CD4-positive, alpha-beta T cell (primary cell): ENCODE measurements around the gene SPP2. TPM values are rescaled to one million over a fixed set of nuclear protein-coding genes. Genes with fewer than 3 reads are reported as not detected.

ENCODE experiments used
- ATAC-seq: fragments of 200-7000 bp; cut with Tn5 transposase; one replicate; pipeline ENCODE4 v1.10.0; 2022; ENCODE audit warnings: mild to moderate bottlenecking; ENCODE audit not compliant: poor library complexity
- CTCF ChIA-PET: fragments of 350-600 bp; sonication (Branson Sonifier 250); formaldehyde crosslinking; loops from one replicate; lab custom pipeline; 2021; ENCODE audit warnings: antibody characterized with exemption, inconsistent platforms; lab: Charles Lee
- POLR2A ChIA-PET: fragments of 350-600 bp; sonication (Branson Sonifier 250); formaldehyde crosslinking; loops from one replicate; lab custom pipeline; 2021; ENCODE audit warnings: antibody characterized with exemption, inconsistent platforms; lab: Charles Lee
- DNase-seq, 14 experiments: peaks; one replicate each; pipeline ENCODE4 v3.0.0-alpha.2; 2013 to 2020; ENCODE audit warnings: mixed read lengths in 2 of 14
- H3K27ac ChIP-seq, 2 donors: one replicate each; pipeline versions ENCODE4 v1.5.1 to v1.7.0; 2013; ENCODE audit warnings: low read length in 2 of 2, low read depth in 1 of 2, mild to moderate bottlenecking in 1 of 2
- H3K27me3 ChIP-seq, 2 experiments: 1 replicate in 1 of 2; 2 replicates in 1 of 2; pipeline versions ENCODE4 v1.6.1 to v1.7.0; 2013; ENCODE audit warnings: low read length in 2 of 2, control low read depth in 1 of 2, mild to moderate bottlenecking in 1 of 2, moderate library complexity in 1 of 2; ENCODE audit not compliant: insufficient read depth in 2 of 2, control insufficient read depth in 1 of 2
- H3K36me3 ChIP-seq: one replicate; pipeline ENCODE4 v1.6.1; 2013; ENCODE audit warnings: low read length, control low read depth; ENCODE audit not compliant: insufficient read depth
- H3K4me1 ChIP-seq: one replicate; pipeline ENCODE4 v1.6.1; 2013; ENCODE audit warnings: low read length, control low read depth; ENCODE audit not compliant: insufficient read depth
- H3K4me3 ChIP-seq: one replicate; pipeline ENCODE4 v1.5.1; 2013; ENCODE audit warnings: mild to moderate bottlenecking, low read length, moderate library complexity
- H3K9me3 ChIP-seq, 2 experiments: 1 replicate in 1 of 2; 2 replicates in 1 of 2; pipeline versions ENCODE4 v1.6.1 to v1.7.0; 2013; ENCODE audit warnings: low read length in 2 of 2, mild to moderate bottlenecking in 2 of 2, control low read depth in 1 of 2, moderate library complexity in 1 of 2; ENCODE audit not compliant: control insufficient read depth in 1 of 2, insufficient read depth in 1 of 2
- H3K27ac Mint-ChIP-seq: one replicate; pipeline ENCODE4 v1.8.0; 2020; ENCODE audit warnings: mixed read lengths
- H3K27me3 Mint-ChIP-seq: one replicate; pipeline ENCODE4 v1.8.0; 2021; ENCODE audit warnings: mixed read lengths
- H3K36me3 Mint-ChIP-seq: one replicate; pipeline ENCODE4 v1.8.0; 2021; ENCODE audit warnings: low read depth, mixed read lengths
- H3K4me1 Mint-ChIP-seq: one replicate; pipeline ENCODE4 v1.8.0; 2021; ENCODE audit warnings: low read depth, mixed read lengths
- H3K4me3 Mint-ChIP-seq: one replicate; pipeline ENCODE4 v1.8.0; 2020; ENCODE audit warnings: mild to moderate bottlenecking, mixed read lengths
- H3K9me3 Mint-ChIP-seq: one replicate; pipeline ENCODE4 v1.8.0; 2020; ENCODE audit warnings: mixed read lengths
- CTCF ChIP-seq: fragments of 200-600 bp; IDR thresholded peaks from one replicate; pipeline ENCODE4 v1.8.0; 2022; ENCODE audit warnings: antibody characterized with exemption, mild to moderate bottlenecking
- intact Hi-C, 2 experiments: fragments of 100-400 bp; cut with DNase I in 1 of 2; cut with micrococcal nuclease in 1 of 2; formaldehyde crosslinking; loops; one replicate each; pipeline versions ENCODE4 v1.15.1 to v1.9.0; 2023 to 2025; cut with DNase I, micrococcal nuclease
- total RNA-seq, 174 experiments: library from RNA in 2 of 174; stranded (reverse) in 2 of 174; gene quantifications; one replicate each; pipeline ENCODE4 v1.2.3 and lab custom pipeline; 2021 to 2026

Gene SPP2
- total RNA-seq, 2 experiments from 2014 or later, result not detected

DNA sequence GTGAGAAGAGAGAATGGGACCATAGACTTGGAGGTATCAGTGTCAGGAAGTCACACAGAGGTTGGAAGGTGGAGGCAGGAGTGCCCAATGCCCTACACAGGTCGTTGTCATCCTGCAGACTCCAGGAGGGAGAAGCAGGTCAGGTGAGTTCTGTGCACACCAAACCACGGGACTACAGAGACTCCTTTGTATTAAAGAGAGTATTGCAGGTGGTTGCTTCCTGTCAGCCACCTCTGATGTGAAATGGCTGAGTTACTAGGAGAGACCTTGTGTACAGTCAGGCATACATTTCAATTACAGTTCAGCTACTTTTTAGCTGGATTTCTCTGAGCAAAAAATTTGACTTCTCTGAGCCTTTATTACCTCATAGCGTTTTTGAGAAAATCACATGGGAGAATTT lies 51.6 kb downstream of the SPP2 start:
- H3K27ac Mint-ChIP-seq, result peak overlapping the region; percentile 31
- intact Hi-C loops, result loop anchor here (5.0 to 10.0 kb wide), 2 partner anchors 107 to 125 kb away; no protein-coding TSS in a partner anchor
- POLR2A ChIA-PET, result no interaction called here
- no peaks in the 10 kb centered on the region for H3K36me3 Mint-ChIP-seq
- no peaks in the 10 kb centered on the region for H3K27me3 Mint-ChIP-seq
- Histone ChIP-seq H3K4me1 (peaks cover 32% of the 10 kb centered on the region), H3K27ac (no peak overlapping the region), H3K36me3 (no peaks in the 10 kb centered on the region), H3K27me3 (no peaks in the 10 kb centered on the region), H3K4me3 (no peak overlapping the region), H3K9me3 (no peaks in the 10 kb centered on the region)
- H3K4me1 Mint-ChIP-seq, result peaks cover 50% of the 10 kb centered on the region
- H3K9me3 Mint-ChIP-seq, result no peaks in the 10 kb centered on the region
- ATAC-seq (peak; percentile 89), DNase-seq (peak in 6 of 14 experiments; percentile 11 to 72 (median 50))
- CTCF ChIA-PET, result no interaction called here
- H3K4me3 Mint-ChIP-seq, result peak overlapping the region; percentile 73
- TF ChIP-seq CTCF, result peak; percentile 41

DNA sequence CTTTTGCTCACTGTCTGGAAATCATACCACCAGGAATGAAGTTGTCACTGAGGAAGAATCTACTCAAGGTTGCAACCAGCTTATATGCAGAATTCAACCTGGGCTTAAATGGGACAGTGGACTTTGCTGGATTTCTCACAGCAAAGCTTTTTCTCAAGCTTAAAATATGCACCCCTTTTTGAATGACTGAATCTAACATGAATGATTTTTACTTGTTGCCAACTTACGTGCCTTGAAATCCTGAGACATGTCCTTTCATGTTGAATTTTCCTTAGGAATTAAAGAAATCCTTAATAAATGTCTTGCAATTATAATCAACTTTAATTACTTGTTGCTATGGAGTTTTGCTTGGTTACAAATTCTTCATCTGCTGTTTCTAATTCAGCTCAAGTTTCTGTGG lies 57.4 kb downstream of the SPP2 start:
- Histone ChIP-seq H3K4me1 (no peaks in the 10 kb centered on the region), H3K36me3 (no peaks in the 10 kb centered on the region), H3K27me3 (no peaks in the 10 kb centered on the region), H3K27ac (no peak overlapping the region), H3K9me3 (no peaks in the 10 kb centered on the region), H3K4me3 (no peak overlapping the region)
- Mint-ChIP-seq H3K36me3 (no peaks in the 10 kb centered on the region), H3K27ac (no peak overlapping the region), H3K9me3 (peaks cover 2% of the 10 kb centered on the region), H3K4me1 (peaks cover 2% of the 10 kb centered on the region), H3K27me3 (no peaks in the 10 kb centered on the region), H3K4me3 (no peak overlapping the region)
- DNase-seq, result no peak
- TF ChIP-seq CTCF, result no peak
- ATAC-seq, result no peak
- ChIA-PET CTCF (no interaction called here), POLR2A (no interaction called here)
- intact Hi-C loops, result loop anchor here in 1 of 2 experiments (10.0 kb wide), 1 partner anchor 113 kb away; no protein-coding TSS in a partner anchor

GRCh38 chr2:234109321-234109720 lies 58.8 kb downstream of the SPP2 start:
- intact Hi-C loops, result loop anchor here in 1 of 2 experiments (10.0 kb wide), 1 partner anchor 115 kb away; no protein-coding TSS in a partner anchor

More at GRCh38 chr2:234109321-234109720, 58.8 kb downstream of the SPP2 start:
- CTCF ChIA-PET, result no interaction called here
- H3K9me3 ChIP-seq, result no peaks in the 10 kb centered on the region
- Mint-ChIP-seq H3K27ac (no peak overlapping the region), H3K27me3 (no peaks in the 10 kb centered on the region), H3K4me1 (no peaks in the 10 kb centered on the region), H3K4me3 (no peak overlapping the region), H3K36me3 (no peaks in the 10 kb centered on the region), H3K9me3 (peaks cover 2% of the 10 kb centered on the region)
- no peaks in the 10 kb centered on the region for H3K36me3 ChIP-seq
- no peak overlapping the region for H3K27ac ChIP-seq
- H3K4me1 ChIP-seq, result no peaks in the 10 kb centered on the region
- H3K27me3 ChIP-seq, result no peaks in the 10 kb centered on the region
- DNase-seq (no peak), ATAC-seq (no peak)
- TF ChIP-seq CTCF, result no peak
- H3K4me3 ChIP-seq, result no peak overlapping the region
- POLR2A ChIA-PET, result no interaction called here
